Kidney epithelial cell (primary cell): ENCODE results near the gene LRATD1. TPM values are rescaled to one million over a fixed set of nuclear protein-coding genes. Genes with fewer than 3 reads are reported as not detected.

Source experiments
- DNase-seq: peaks from one replicate; pipeline ENCODE4 v3.0.0-alpha.2; 2010; ENCODE audit warnings: low read depth
- H3K27me3 ChIP-seq: 2 replicates; pipeline ENCODE4 v1.6.0; 2011; ENCODE audit warnings: low read length; ENCODE audit not compliant: control insufficient read depth, insufficient read depth
- H3K36me3 ChIP-seq: 2 replicates; pipeline ENCODE4 v1.5.1; 2011; ENCODE audit warnings: low read length; ENCODE audit not compliant: control insufficient read depth, insufficient read depth
- H3K4me3 ChIP-seq: 2 replicates; pipeline ENCODE4 v1.5.1; 2011; ENCODE audit warnings: low read depth, mild to moderate bottlenecking, control low read depth, low read length
- CTCF ChIP-seq: IDR thresholded peaks from 2 replicates; pipeline ENCODE4 v1.5.1; 2011; ENCODE audit warnings: mild to moderate bottlenecking, moderate library complexity, low read length, control low read depth, inconsistent platforms; ENCODE audit not compliant: insufficient read depth, poor library complexity, severe bottlenecking
- total RNA-seq: library from RNA; depleted of rRNA; stranded (reverse); fragments of >200 nt; gene quantifications from 2 replicates; pipeline ENCODE4 v1.2.3, GENCODE V29; 2015

LRATD1 gene
- total RNA-seq, 1 donor from 2014 or later: 11.4 TPM

- Histone ChIP-seq H3K4me3 (no peak overlapping the region), H3K36me3 (no peaks in the 10 kb centered on the region), H3K27me3 (no peaks in the 10 kb centered on the region)
- no peak for TF ChIP-seq CTCF
- no peak for DNase-seq
Measured at GRCh38 chr2:14602309-14602708, 30.2 kb upstream of the LRATD1 start.

GRCh38 chr2:14603676-14604075, 28.8 kb upstream of the LRATD1 start:
- no peak for TF ChIP-seq CTCF
- Histone ChIP-seq H3K4me3 (no peak overlapping the region), H3K36me3 (no peaks in the 10 kb centered on the region), H3K27me3 (no peaks in the 10 kb centered on the region)
- no peak for DNase-seq

DNA sequence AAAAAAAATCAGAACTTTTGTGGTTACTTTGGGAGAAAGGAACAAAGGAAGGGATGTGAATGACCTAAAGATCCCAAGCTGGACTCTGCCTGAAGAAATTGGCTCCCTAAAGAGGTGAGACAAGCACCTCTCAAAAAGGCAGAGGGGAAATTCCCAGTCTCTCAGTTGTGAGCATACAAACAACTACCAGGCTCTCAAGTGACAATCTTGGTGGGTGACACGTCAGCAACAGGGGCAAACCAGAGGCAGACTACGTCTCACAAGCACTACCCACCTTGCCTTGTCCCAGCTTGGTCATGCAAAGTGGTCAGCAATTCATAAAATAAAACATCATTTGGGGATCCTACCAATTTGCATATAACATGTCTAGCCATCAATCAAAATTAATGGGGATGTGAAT, 24.3 kb upstream of the LRATD1 start:
- Histone ChIP-seq H3K27me3 (no peaks in the 10 kb centered on the region), H3K4me3 (no peak overlapping the region), H3K36me3 (no peaks in the 10 kb centered on the region)
- no peak for DNase-seq
- no peak for TF ChIP-seq CTCF

DNA sequence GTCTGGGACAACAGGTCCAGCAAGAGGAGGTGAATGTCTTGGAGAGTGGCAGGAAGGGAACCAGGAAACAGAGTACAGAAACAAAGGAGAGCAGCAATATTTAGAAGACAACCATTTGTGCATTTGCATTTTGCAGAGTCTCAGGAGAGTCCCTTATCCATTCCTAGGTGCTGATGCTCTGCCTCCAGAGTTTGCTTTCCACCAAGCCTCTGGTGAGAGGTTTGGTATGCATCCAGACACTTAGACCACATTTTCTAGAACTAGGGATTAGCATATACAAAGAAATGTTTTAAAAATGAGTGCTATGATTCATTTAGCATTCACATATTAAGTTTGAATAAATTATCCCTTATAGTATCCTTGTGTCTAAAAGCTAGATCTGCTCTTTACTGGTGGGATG, 18.5 kb upstream of the LRATD1 start:
- Histone ChIP-seq H3K36me3 (no peaks in the 10 kb centered on the region), H3K27me3 (no peaks in the 10 kb centered on the region), H3K4me3 (no peak overlapping the region)
- no peak for TF ChIP-seq CTCF
- no peak for DNase-seq

DNA sequence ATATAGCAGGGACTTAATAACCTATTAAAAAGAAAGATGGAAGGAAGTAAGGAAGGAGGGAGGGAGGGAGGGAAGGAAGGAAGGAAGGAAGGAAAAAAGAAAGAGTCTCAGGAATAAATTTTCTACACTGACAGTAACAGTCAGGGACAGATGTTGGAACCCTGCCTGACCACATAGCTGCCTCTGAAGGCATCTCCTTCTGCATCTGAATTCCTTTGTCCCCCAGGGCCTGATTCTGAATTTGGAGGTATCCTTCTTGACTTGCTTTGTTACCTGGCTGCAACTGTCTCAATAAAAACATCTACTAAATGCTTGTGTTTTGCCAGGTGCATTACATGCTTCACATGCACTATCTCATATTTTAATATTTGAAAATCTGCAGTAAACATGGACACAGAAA, 17.4 kb upstream of the LRATD1 start:
- H3K4me3 ChIP-seq: no peak overlapping the region
- no peaks in the 10 kb centered on the region for H3K36me3 ChIP-seq
- H3K27me3 ChIP-seq: no peaks in the 10 kb centered on the region
- TF ChIP-seq CTCF: no peak
- no peak for DNase-seq

GRCh38 chr2:14615760-14616159, 16.8 kb upstream of the LRATD1 start:
- no peak for TF ChIP-seq CTCF
- no peaks in the 10 kb centered on the region for H3K27me3 ChIP-seq
- DNase-seq: no peak
- no peak overlapping the region for H3K4me3 ChIP-seq
- H3K36me3 ChIP-seq: no peaks in the 10 kb centered on the region
